ENCODE results near the gene POLQ.
"Not testable (repeated sequence)": the region's sequence is repeated elsewhere in the genome, so short reads cannot be mapped to it uniquely, and the experiment has no call there.

POLQ gene

DNA sequence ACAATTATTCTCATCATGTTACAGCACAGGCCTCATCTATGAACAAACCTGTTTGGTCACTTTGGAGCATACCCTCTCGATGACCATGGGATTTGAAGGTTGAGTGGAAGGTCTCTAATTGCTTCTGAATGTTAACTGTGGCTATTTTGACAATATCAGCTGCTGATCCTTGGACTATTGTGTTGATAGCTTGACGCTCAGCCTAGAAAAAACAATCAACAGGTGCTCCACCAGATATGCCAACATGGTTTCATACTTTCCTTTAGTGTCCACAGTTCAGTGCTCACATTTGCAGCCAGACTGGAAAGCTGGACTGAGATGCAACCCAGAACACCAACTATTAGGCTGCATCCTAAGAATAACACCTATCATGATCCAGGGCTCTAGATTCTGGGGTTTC lies 109.7 kb downstream of the POLQ start:
- H3K27me3 ChIP-seq (ENCODE audit: control insufficient read depth in 5 of 5, insufficient read depth in 4 of 5, low read length in 5 of 5): no peaks in the 10 kb centered on the region
- H3K36me3 ChIP-seq (ENCODE audit: control insufficient read depth in 5 of 5, insufficient read depth in 5 of 5, low read length in 5 of 5): no peaks in the 10 kb centered on the region
- H3K9me3 ChIP-seq (ENCODE audit: control insufficient read depth in 5 of 5, low read length in 5 of 5): no peaks in the 10 kb centered on the region
- H3K9ac ChIP-seq (ENCODE audit: low read length in 5 of 5): no peak overlapping the region
- no peak overlapping the region for H3K4me3 ChIP-seq (ENCODE audit: low read depth in 1 of 5, low read length in 5 of 5)
- peaks cover 0 to 8% (median 5%) of the 10 kb centered on the region in 5 donors for H3K4me1 ChIP-seq (ENCODE audit: control insufficient read depth in 5 of 5, insufficient read depth in 5 of 5, low read length in 5 of 5)
- no peak overlapping the region for H3K27ac ChIP-seq (ENCODE audit: low read depth, low read length)

DNA sequence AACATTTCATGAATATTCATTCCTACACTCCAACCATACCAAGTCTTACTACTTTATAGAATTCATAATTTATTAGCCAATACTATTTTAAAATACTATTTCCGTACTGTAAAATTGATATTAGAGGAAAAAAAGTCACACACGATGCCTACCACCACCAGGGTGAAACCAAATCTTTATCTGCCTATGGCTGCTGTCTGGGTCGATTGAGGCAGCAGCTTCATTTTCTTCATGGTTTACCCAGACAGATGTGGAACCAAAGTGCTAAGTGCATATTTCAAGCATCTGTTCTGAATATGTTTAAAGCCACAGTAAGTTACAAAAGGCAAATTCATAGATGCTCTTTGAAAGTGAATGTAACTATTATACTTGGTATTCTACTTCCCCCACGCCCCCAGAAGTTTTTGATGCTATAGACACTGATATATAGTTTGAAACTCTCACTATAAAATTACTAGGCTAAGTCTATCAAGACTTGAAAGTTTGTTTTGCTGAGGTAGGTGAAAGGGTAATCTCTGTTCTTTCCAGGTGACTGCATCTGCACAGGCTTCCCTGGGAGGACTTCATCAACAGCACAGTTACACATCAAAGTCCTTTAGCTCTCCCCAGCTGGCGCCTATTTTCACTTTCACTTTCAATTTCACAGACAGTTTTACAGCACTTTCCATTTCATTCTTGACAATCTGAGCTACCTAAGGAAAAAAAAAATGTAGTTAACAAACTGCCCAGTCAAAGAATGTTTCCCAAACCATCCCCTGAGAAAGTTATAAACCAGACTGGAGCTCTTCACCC lies 113.9 kb downstream of the POLQ start:
- H3K9ac ChIP-seq (ENCODE audit: low read length in 5 of 5): peak overlapping the region in 4 of 5 donors; percentile 18 to 63 (median 52)
- H3K27me3 ChIP-seq (ENCODE audit: control insufficient read depth in 5 of 5, insufficient read depth in 4 of 5, low read length in 5 of 5): no peaks in the 10 kb centered on the region
- peaks cover 0 to 8% (median 5%) of the 10 kb centered on the region in 5 donors for H3K4me1 ChIP-seq (ENCODE audit: control insufficient read depth in 5 of 5, insufficient read depth in 5 of 5, low read length in 5 of 5)
- no peak overlapping the region for H3K27ac ChIP-seq (ENCODE audit: low read depth, low read length)
- no peaks in the 10 kb centered on the region for H3K9me3 ChIP-seq (ENCODE audit: control insufficient read depth in 5 of 5, low read length in 5 of 5)
- H3K36me3 ChIP-seq (ENCODE audit: control insufficient read depth in 5 of 5, insufficient read depth in 5 of 5, low read length in 5 of 5): no peaks in the 10 kb centered on the region
- H3K4me3 ChIP-seq (ENCODE audit: low read depth in 1 of 5, low read length in 5 of 5): peak overlapping the region; percentile 50 to 73 (median 57)

- Histone ChIP-seq H3K4me1 (ENCODE audit: control insufficient read depth in 5 of 5, insufficient read depth in 5 of 5, low read length in 5 of 5) (peaks cover 0 to 8% (median 5%) of the 10 kb centered on the region in 5 donors), H3K9ac (ENCODE audit: low read length in 5 of 5) (no peak overlapping the region), H3K27me3 (ENCODE audit: control insufficient read depth in 5 of 5, insufficient read depth in 4 of 5, low read length in 5 of 5) (no peaks in the 10 kb centered on the region), H3K4me3 (ENCODE audit: low read depth in 1 of 5, low read length in 5 of 5) (no peak overlapping the region), H3K27ac (ENCODE audit: low read depth, low read length) (no peak overlapping the region), H3K36me3 (ENCODE audit: control insufficient read depth in 5 of 5, insufficient read depth in 5 of 5, low read length in 5 of 5) (no peaks in the 10 kb centered on the region), H3K9me3 (ENCODE audit: control insufficient read depth in 5 of 5, low read length in 5 of 5) (no peaks in the 10 kb centered on the region)
Measured at GRCh38 chr3:121430664-121431215, 115.0 kb downstream of the POLQ start.

DNA sequence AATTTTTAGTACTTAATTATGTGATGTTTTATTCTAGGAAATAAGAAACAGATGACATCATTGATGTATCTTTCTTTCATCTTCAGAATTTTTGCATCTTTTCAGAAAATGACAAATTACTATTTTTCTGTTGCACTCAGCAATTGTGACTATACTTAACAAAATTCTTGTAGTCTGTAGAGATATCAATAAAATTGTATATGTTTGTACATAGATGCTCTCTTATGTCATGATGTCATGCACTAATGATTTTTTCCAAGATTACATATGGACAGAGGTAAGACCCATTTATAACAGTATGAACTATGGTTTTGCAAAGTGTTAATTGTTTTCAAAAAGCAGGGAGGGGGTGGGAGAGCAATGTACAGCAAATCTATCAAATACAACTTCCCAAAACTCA lies 121.2 kb downstream of the POLQ start:
- no peaks in the 10 kb centered on the region for H3K4me1 ChIP-seq (ENCODE audit: control insufficient read depth in 5 of 5, insufficient read depth in 5 of 5, low read length in 5 of 5)
- no peak overlapping the region for H3K9ac ChIP-seq (ENCODE audit: low read length in 5 of 5)
- H3K9me3 ChIP-seq (ENCODE audit: control insufficient read depth in 5 of 5, low read length in 5 of 5): no peaks in the 10 kb centered on the region
- H3K27me3 ChIP-seq (ENCODE audit: control insufficient read depth in 5 of 5, insufficient read depth in 4 of 5, low read length in 5 of 5): no peaks in the 10 kb centered on the region
- H3K4me3 ChIP-seq (ENCODE audit: low read depth in 1 of 5, low read length in 5 of 5): no peak overlapping the region
- no peaks in the 10 kb centered on the region for H3K36me3 ChIP-seq (ENCODE audit: control insufficient read depth in 5 of 5, insufficient read depth in 5 of 5, low read length in 5 of 5)
- no peak overlapping the region for H3K27ac ChIP-seq (ENCODE audit: low read depth, low read length)

DNA sequence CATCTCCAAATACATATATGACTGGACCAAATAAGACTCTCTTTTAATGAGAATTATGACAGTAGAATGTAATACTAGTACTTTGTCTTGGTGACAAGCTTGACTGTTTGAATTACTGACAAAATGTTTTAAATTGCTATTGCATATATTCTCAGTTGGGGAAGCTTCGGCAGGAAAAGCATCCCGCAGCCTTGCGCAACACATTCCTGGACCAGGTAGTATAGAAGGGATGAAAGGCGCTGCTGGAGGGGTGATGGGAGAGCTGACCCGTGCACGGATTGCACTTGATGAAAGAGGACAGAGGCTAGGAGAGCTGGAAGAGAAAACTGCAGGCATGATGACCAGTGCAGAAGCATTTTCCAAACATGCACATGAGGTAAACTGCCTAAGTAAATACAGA lies 127.6 kb downstream of the POLQ start:
- Histone ChIP-seq H3K4me3 (ENCODE audit: low read depth in 1 of 5, low read length in 5 of 5) (no peak overlapping the region), H3K27ac (ENCODE audit: low read depth, low read length) (no peak overlapping the region), H3K9ac (ENCODE audit: low read length in 5 of 5) (no peak overlapping the region), H3K27me3 (ENCODE audit: control insufficient read depth in 5 of 5, insufficient read depth in 4 of 5, low read length in 5 of 5) (no peaks in the 10 kb centered on the region), H3K4me1 (ENCODE audit: control insufficient read depth in 5 of 5, insufficient read depth in 5 of 5, low read length in 5 of 5) (no peaks in the 10 kb centered on the region), H3K9me3 (ENCODE audit: control insufficient read depth in 5 of 5, low read length in 5 of 5) (no peaks in the 10 kb centered on the region), H3K36me3 (ENCODE audit: control insufficient read depth in 5 of 5, insufficient read depth in 5 of 5, low read length in 5 of 5) (no peaks in the 10 kb centered on the region)

DNA sequence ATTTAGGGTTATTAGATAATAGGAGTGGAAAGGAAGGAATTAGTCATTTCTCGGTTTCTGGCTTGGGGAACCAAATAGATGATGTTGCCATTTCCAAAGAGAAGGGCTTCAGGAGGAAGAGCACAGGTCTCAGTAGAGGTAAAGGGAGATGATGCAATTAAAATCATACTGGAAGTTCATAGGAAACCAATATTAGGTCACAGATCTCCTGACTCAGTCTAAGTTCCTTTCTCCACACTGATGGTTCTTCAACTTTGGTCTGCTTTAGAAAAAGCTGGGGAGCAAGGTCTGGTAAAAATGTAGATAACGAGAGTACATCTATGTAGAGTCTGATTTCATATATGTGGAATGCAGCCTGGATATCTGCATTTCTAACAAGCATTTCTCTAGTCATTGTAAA lies 130.9 kb downstream of the POLQ start:
- Histone ChIP-seq H3K4me3 (ENCODE audit: low read depth in 1 of 5, low read length in 5 of 5) (no peak overlapping the region), H3K4me1 (ENCODE audit: control insufficient read depth in 5 of 5, insufficient read depth in 5 of 5, low read length in 5 of 5) (no peaks in the 10 kb centered on the region), H3K36me3 (ENCODE audit: control insufficient read depth in 5 of 5, insufficient read depth in 5 of 5, low read length in 5 of 5) (no peaks in the 10 kb centered on the region), H3K27me3 (ENCODE audit: control insufficient read depth in 5 of 5, insufficient read depth in 4 of 5, low read length in 5 of 5) (no peaks in the 10 kb centered on the region), H3K27ac (ENCODE audit: low read depth, low read length) (no peak overlapping the region), H3K9me3 (ENCODE audit: control insufficient read depth in 5 of 5, low read length in 5 of 5) (no peaks in the 10 kb centered on the region), H3K9ac (ENCODE audit: low read length in 5 of 5) (no peak overlapping the region)

DNA sequence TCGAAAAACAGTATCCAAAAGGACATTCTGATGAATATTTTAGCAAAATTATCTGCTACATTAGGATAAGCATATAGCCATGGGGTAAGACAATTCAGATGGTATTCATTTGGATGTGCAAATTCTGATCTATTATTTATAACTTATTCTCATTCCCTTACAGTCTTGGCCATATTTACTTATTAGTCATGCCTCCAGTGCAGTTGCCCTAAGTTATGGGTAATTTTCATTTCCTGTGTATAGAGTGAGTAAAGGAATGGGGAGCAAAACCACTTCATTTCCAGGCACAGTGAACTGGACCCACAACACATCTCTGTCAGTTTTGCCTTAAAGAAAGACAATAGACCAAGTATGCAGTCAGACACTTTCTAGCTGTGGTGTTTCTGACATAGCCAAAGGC lies 134.3 kb downstream of the POLQ start:
- Histone ChIP-seq H3K4me1 (ENCODE audit: control insufficient read depth in 5 of 5, insufficient read depth in 5 of 5, low read length in 5 of 5) (no peaks in the 10 kb centered on the region), H3K27ac (ENCODE audit: low read depth, low read length) (no peak overlapping the region), H3K4me3 (ENCODE audit: low read depth in 1 of 5, low read length in 5 of 5) (no peak overlapping the region), H3K9ac (ENCODE audit: low read length in 5 of 5) (no peak overlapping the region), H3K9me3 (ENCODE audit: control insufficient read depth in 5 of 5, low read length in 5 of 5) (no peaks in the 10 kb centered on the region), H3K27me3 (ENCODE audit: control insufficient read depth in 5 of 5, insufficient read depth in 4 of 5, low read length in 5 of 5) (no peaks in the 10 kb centered on the region), H3K36me3 (ENCODE audit: control insufficient read depth in 5 of 5, insufficient read depth in 5 of 5, low read length in 5 of 5) (no peaks in the 10 kb centered on the region)

GRCh38 chr3:121405631-121406030 lies 140.2 kb downstream of the POLQ start:
- Histone ChIP-seq H3K9ac (ENCODE audit: low read length in 5 of 5) (no peak overlapping the region), H3K4me3 (ENCODE audit: low read depth in 1 of 5, low read length in 5 of 5) (no peak overlapping the region), H3K27me3 (ENCODE audit: control insufficient read depth in 5 of 5, insufficient read depth in 4 of 5, low read length in 5 of 5) (no peaks in the 10 kb centered on the region), H3K36me3 (ENCODE audit: control insufficient read depth in 5 of 5, insufficient read depth in 5 of 5, low read length in 5 of 5) (no peaks in the 10 kb centered on the region), H3K9me3 (ENCODE audit: control insufficient read depth in 5 of 5, low read length in 5 of 5) (peaks cover 0 to 2% (median 0%) of the 10 kb centered on the region in 5 donors), H3K27ac (ENCODE audit: low read depth, low read length) (no peak overlapping the region), H3K4me1 (ENCODE audit: control insufficient read depth in 5 of 5, insufficient read depth in 5 of 5, low read length in 5 of 5) (no peaks in the 10 kb centered on the region)

GRCh38 chr3:121399820-121400219 lies 146.0 kb downstream of the POLQ start:
- Histone ChIP-seq H3K4me1 (ENCODE audit: control insufficient read depth in 5 of 5, insufficient read depth in 5 of 5, low read length in 5 of 5) (no peaks in the 10 kb centered on the region), H3K9ac (ENCODE audit: low read length in 5 of 5) (no peak overlapping the region), H3K27me3 (ENCODE audit: control insufficient read depth in 5 of 5, insufficient read depth in 4 of 5, low read length in 5 of 5) (no peaks in the 10 kb centered on the region), H3K4me3 (ENCODE audit: low read depth in 1 of 5, low read length in 5 of 5) (no peak overlapping the region), H3K27ac (ENCODE audit: low read depth, low read length) (no peak overlapping the region), H3K36me3 (ENCODE audit: control insufficient read depth in 5 of 5, insufficient read depth in 5 of 5, low read length in 5 of 5) (no peaks in the 10 kb centered on the region), H3K9me3 (ENCODE audit: control insufficient read depth in 5 of 5, low read length in 5 of 5) (peaks cover 0 to 5% (median 0%) of the 10 kb centered on the region in 5 donors)

DNA sequence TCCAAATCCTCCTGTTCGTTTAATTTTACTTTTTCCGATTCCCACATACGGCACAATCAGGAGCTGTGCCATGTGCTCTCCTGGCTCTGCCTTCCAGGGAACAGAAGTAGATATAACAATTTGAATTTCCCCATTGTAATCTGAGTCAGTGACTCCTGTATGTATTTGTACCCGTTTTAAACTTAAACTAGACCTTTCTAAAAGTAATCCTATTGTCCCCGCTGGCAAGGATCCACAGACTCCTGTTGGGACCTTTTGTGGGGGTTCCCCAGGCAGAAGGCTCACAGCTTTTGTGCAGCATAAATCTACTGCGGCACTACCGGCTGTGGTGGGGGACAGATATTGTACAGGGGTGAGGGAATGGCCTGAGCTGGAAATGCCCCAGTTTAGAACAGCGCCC lies 147.7 kb downstream of the POLQ start:
- H3K4me3 ChIP-seq (ENCODE audit: low read depth in 1 of 5, low read length in 5 of 5): not testable (repeated sequence)

More for the DNA sequence above, 147.7 kb downstream of the POLQ start:
- H3K27ac ChIP-seq (ENCODE audit: low read depth, low read length); H3K9me3 ChIP-seq (ENCODE audit: control insufficient read depth in 5 of 5, low read length in 5 of 5); H3K4me1 ChIP-seq (ENCODE audit: control insufficient read depth in 5 of 5, insufficient read depth in 5 of 5, low read length in 5 of 5); H3K27me3 ChIP-seq (ENCODE audit: control insufficient read depth in 5 of 5, insufficient read depth in 4 of 5, low read length in 5 of 5); H3K36me3 ChIP-seq (ENCODE audit: control insufficient read depth in 5 of 5, insufficient read depth in 5 of 5, low read length in 5 of 5); H3K9ac ChIP-seq (ENCODE audit: low read length in 5 of 5): not testable (repeated sequence)
